GM21529 (cell line): ENCODE data around the gene PSPN.

Experiments used
- ATAC-seq: cut with Tn5 transposase; IDR thresholded peaks from one replicate; pipeline ENCODE4 v1.9.1; 2021; ENCODE audit not compliant: unreplicated experiment

The PSPN gene, protein sequence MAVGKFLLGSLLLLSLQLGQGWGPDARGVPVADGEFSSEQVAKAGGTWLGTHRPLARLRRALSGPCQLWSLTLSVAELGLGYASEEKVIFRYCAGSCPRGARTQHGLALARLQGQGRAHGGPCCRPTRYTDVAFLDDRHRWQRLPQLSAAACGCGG

DNA sequence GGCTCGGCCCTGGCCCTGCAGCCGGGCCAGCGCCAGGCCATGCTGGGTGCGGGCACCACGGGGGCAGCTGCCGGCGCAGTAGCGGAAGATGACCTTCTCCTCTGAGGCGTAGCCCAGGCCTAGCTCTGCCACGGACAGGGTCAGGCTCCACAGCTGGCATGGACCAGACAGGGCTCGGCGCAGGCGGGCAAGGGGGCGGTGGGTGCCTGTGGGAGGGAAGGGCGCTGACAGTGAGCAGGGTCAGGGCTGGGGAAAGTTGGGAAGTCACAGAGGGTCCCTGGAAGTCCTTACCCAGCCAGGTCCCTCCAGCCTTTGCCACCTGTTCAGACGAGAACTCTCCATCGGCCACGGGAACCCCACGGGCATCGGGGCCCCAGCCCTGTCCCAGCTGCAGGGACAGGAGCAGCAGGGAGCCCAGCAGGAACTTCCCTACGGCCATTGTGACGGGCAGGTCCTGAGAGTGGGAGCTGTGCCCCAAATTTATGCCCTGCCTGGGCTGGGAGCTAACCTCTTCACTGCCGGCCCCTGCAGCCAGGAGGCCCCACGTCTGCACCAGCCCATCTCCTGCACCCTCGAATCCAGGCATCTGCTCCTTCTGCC, at the start of gene PSPN:
PSPN (minus strand) TSS at position 523 of the 600 bp plus-strand sequence; CDS start at position 439, 84 bp downstream.
- ATAC-seq = no peak

DNA sequence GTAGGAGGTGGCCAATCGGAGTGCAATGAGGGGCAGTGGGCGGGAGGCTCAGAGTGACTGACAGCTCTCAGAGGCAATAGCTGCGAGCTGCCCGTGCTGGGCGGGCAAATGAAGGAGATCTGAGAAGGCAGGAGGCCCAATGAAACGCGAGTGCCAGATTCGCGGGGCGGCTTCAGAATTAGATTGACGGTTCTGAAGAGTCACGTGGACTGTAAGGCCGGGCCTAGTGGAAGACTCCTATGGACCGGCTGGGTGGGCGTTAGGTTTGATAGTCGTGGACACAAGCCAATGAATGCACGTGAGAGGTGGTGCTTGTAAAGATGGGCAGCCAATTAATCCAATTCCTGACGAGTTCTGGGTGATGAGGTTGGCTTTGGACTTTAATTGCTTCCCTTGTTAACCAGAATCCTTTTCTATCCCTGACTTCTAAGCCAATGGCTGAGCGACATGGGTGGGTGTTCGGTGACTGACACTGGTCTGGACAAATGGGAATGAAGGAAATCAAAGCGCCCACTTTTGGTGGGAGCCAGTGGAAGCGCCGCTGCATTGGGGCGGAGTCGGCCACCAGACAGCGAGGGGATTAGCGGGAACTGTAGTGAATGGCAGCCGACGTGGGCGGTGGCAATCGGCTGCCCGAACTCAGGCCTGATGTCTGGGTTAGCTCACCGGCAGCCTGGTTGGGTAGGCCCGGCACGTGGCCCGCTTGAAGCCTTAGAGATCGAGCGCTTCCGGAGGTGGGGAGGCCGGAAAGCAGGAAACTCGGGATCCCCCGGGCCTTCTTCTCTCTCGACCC, 49.4 kb upstream of the PSPN start:
- peak; percentile 86 for ATAC-seq

GRCh38 chr19:6424195-6424938, 48.6 kb upstream of the PSPN start, which contains the start of gene KHSRP:
TSS of gene KHSRP (minus strand) at chr19:6424811. CDS start at chr19:6424701, 110 bp downstream.
- no peak for ATAC-seq

- ATAC-seq = no peak
Observed at GRCh38 chr19:6423499-6424194, 47.9 kb upstream of the PSPN start.

GRCh38 chr19:6421075-6422014, 45.6 kb upstream of the PSPN start:
- ATAC-seq = no peak

DNA sequence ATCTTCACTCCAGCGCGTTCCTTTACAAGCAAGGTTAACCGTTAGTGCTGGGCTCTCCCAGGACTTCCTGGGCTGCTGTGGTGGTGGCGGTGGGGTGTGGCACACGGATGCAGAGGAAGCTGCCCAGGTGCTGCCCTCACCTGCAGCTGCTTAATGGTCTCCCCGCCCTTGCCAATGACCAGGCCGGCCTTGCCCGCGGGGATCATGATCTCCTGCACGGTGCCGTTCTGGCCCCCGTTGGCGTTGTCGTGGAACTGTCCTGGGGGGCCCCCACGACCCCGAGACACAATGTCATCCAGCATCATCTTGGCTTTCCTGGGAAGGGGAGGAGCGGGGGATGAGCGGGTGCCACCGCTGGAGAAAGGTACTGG, 42.8 kb upstream of the PSPN start:
- no peak for ATAC-seq

GRCh38 chr19:6417713-6418561, 42.2 kb upstream of the PSPN start:
- no peak for ATAC-seq

DNA sequence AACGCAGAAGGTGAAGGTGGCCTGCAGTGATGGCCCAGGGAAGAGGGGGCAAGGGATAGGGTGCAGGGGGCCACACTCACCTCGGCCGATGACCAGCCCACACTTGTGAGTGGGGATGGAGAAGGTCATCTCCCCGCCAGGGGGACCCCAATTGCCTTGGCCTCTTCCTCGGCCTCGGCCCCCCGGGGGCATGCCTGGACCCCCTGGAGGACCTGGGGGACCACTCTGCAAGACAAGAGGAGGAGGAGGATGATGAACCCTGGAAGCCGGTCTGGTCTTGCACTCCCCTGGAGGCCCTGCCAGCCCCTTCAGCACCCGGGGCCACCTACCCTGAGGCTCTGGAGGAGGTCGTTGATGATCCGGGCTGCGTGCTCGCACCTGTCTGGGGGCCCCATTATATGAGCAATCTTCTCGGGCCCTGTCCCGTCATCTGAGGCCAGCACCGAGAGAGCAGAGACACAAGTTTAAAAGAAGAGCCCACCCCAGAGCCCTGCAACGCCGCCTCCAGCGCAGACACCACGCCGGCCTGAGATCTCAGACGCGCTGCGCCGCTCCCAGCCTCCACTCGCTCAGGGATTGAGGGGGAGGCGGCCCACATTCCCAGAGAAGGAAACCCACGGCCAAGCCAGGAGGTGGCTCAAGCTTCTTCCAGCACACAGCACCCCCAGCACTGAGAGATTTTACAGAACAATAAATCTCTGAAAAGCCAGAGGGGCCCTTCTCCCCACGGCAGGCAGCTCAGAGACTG, 41.1 kb upstream of the PSPN start:
- ATAC-seq = no peak

DNA sequence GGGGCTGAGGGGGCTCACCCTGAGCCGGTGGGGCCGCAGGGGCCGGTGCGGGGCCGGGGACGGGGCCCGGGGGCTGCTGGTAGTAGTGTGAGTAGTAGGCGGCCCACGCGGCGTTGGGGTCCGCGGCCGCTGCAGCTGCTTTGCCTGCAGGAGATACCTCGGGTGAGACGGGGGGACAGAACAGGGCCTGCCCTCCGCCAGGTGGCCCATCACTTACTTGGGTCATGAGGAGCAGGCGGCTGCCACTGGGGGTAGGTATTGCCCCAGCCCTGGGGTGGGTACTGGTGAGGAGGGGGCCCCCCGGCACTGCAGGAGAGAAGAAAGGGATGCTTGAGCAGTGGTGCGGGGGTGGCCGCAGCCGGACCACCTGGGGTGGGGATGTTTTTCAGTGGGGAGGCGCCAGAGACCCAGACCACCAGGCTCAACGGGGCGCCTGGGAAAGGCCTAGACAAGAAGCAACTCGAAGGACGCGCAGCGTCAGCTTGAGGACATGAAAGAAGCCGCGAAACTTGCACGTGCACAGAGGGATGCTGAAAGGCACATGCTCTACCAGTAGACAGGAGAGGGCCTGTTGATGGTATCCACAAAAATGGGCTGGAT, 40.0 kb upstream of the PSPN start:
- ATAC-seq = no peak

- no peak for ATAC-seq
Observed at GRCh38 chr19:6414793-6415590, 39.3 kb upstream of the PSPN start.

- no peak for ATAC-seq
Observed at GRCh38 chr19:6413721-6414643, 38.2 kb upstream of the PSPN start.

DNA sequence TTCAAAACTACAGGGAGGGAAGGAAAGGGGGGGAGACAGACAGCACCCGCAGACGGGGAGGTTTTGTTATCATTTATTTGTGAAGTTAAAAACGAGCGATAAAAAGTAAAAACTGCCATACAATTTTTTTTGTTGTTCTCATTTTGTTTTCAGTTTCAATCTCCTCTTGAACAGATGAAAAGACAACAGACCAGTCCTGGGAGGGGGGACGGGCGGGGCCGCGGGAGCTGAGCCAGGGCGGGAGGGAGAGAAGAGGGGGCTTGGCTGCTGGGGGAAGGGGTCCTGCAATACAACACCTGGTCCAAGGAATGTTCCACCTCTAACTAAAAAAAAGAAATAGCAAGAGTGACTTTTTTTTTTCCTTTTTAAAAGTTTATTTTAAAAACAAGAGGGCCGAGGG, 37.6 kb upstream of the PSPN start:
- no peak for ATAC-seq

DNA sequence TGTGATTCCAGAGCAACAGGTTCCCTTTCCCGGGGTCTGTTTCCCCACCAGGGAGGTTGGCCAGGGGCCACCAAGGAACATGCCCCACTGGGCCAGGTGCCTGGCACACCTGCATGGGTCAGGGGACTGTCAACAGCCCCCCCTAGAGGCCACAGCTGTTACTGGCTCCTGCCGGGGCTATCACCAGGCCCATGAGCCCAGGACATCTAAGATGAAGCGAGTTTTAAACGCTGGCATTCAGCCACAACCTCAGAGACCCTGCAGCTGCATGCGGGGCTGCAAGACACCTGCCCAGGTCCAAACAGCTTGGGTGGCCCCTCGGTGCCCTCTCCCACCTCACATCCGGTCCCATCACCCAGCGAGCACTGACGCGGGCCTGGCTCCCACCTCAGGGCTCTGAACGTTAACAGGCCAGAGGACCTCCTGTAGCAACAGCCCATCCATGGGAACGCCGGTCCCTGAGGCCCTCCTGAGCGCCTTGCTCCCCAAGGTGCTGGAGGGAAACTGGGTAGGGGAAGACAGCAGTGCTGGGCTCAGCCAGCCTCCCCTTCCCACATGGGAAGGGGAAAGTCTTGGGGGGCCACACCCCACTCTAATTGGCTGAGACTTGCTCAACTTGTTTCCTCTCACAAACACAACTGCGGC, 36.8 kb upstream of the PSPN start:
- ATAC-seq = no peak

DNA sequence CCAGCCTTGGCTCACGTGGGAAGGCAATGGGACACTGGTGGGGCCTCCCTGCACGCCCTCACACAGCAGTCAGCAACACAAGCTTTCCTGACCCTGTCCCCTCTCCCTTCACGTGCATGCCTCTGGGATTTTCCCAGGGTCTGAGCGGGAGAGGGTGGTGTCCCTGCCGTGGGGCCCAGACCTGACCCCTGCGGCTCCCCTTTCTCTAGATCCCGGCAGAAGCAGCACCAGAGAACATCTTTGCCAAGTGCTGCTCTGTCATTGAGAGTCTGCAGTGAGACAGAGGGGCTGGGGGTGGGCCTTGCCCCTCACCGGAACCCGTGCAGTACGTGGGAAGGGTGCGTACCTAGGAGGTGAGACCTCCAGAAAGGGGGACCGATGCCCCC, 36.3 kb upstream of the PSPN start:
- ATAC-seq = no peak

DNA sequence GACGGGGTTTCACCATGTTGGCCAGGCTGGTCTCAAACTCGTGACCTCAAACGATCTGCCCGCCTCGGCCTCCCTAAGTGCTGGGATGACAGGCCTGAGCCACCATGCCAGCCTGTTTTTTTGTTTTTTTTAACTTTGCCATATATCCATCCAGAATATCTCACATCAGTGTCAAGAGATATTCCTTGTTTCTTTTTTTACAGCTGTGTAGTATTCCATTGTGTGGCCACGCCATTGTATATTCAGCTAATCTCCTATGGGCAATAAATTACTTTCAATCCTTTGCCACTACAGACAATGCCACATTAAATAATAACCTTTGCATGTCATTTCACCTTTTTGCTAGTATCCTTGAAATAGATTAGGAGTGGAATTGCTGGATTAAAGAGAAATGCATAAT, 33.6 kb upstream of the PSPN start:
- ATAC-seq = no peak

DNA sequence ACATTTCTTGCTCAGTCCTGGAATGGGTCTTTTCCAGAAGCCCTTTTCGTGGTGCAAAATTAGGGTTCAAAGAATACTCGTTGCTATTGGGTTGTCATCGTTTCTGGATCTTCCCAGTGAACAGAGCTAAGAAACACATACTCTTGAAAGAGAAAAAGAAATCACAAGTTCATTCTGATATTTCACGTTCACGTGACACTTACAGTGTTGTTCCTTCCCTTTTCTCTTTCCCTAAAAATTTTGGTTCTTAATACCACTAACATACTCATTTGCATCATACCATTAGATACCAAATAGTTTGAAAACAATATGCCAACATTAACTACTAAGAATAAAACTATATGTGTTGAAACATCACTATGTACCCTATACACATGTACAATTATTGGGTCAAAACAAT, 30.7 kb upstream of the PSPN start:
- ATAC-seq = no peak
